Stimulated activated CD8-positive, alpha-beta memory T cell treated with anti-CD3 and anti-CD28 coated beads, Interleukin-2, amount 100 ng/mL, for 48 hours (primary cell): ENCODE data around the gene PHAF1.

Source experiments
- DNase-seq, 2 donors: peaks; one replicate each; pipeline ENCODE4 v3.0.0-alpha.2; 2020; ENCODE audit warnings: low read depth in 2 of 2

PHAF1 gene

DNA sequence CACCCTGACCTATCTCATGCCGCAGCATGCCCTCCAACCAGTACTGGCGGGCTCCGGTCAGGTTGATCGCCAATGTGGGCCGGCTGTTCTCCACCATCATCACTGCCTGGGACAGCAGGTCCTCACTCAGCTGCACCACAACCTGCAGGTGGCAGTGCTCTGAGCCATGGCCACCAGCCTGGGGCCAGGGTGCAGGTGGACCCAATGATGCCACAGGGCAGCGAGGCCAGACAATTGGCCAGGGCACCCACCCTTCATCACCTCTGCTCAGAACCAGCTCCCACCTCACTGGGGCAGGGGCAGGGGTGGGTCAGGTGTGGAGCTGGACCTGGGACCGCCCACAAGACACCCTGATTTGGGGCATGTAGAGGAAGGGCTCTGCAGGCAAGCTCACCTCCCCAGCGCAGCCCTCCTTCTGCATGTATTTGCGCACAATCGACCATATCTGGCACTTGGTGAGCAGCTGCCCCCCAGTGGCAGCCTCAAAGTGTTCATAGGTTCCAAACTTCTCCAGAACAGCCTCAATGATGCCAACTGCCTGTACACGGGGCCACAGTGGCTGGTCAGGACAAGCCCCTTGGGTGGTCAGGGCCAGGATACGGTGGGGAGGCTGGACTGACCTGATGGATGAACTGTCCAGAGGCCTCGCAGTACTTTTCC lies 69.8 kb downstream of the PHAF1 start:
- no peak for DNase-seq

- no peak for DNase-seq
Observed at GRCh38 chr16:67180166-67180565, 70.4 kb downstream of the PHAF1 start.

DNA sequence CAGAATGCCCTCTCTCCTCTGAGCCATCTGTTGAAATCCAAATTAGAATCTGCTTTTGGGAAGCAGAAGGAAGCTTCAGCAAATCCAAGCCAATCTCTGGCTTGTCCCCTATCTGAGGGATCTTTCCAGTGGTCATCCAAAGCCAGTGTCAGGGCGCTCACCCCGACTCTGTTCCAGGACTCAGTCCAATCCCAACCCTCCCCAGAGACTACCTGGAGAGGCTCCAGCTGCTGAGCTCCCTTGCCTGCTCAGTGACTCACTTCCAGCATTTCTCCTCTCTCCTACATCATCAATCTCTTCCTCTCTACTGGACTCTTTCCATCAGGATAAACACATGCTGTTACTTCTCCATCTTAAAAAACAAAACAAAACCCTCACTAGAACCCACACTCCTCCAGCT lies 71.6 kb downstream of the PHAF1 start:
- DNase-seq: no peak

- DNase-seq: no peak
Observed at GRCh38 chr16:67182288-67182687, 72.5 kb downstream of the PHAF1 start.

GRCh38 chr16:67183284-67183626 lies 73.5 kb downstream of the PHAF1 start:
- DNase-seq: no peak

DNA sequence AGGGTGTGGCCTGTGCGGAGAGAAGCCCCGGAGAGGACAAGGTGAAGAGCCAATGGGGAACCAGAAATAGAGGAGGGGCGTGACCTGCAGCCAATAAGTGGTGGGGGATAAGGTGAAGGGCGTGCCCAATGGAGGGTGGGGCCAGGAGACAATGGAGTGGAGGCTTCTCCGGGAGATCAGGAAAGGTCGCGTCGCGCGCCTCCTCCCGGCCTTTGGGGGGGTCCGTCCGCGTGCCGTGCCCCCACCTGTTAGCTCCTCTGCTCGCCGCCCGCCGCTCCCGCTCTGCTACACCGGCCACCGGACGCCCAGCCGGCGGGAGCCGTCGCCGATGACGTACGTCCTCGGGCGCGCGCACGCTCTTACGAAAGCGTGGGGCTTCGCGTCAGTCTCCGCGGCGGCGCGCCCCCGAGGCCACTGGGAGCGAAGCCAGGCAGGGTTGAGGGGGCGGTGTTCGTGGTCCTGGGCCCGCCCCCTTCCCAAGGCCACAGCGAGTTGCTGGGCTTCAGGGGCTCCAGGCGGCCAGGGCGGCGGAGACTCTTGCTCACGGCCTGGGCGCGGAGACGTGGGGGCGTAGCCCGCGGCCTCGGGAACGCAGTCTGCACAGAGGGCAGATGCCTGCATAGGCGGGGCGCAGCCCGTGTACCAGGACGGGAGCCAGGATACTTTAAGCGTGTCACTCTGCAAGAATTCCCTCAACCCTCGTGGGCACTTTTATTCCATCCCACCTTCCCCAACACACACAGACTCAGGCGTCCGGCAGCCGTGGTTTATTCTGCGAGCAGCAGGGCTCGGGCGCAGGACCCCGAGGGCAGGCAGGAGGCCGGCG lies 74.1 kb downstream of the PHAF1 start, which contains the start of gene MATCAP1:
TSS of gene MATCAP1 (minus strand) at position 337 of the 826 bp plus-strand sequence. CDS start 3,353 bp downstream, outside the sequence.
- DNase-seq: peak; percentile 88 to 90

DNA sequence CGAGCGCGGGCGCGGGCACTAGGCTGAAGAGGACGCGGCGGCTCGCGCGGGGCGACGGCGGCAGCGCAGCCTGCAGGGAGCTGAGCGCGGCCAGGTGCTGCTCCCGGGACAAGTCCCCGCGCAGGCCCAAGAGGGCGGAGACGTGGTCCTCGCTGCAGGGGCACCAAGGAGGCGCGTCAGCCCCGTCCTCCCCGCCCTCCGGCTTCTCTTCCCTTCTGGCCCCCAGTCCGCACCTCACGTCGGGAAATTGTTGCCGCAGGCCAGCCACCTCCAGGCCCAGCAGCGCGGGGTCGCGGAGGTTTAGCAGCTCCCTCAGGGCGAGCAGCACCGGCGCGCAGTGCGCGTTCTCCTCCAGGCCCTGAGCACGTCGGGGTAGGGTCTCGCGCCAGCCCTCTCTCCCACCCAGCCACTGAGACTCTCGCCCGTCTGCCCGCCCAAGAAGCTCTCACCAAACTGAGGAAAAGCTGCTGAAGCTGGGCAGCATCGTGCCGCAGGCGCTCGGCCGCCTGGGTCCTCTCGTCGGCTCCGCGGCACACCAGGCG lies 74.8 kb downstream of the PHAF1 start:
- DNase-seq: no peak

GRCh38 chr16:67184995-67185650 lies 75.4 kb downstream of the PHAF1 start:
- peak; percentile 80 to 83 for DNase-seq

DNA sequence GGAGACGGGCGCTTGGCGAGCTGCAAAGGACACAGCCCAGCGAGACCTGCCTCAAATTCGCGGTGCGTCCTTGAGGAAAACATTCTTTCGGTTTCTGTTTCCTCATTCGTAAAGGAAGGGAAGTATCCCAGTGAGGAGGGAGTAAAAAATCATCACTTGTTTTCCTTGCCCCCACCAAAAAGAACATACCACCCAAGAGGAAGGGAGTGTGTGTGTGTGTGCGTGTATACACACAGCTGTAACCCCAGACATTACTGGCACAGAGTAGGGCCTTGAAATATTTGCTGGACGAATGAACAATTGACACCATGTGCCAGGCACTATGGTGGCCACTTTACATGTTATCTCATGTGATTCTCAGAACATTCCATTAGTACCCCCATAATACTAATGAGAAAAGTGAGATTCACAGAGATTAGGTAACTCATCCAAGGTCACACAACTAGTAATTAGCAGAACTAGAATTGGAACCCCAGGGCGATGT lies 76.0 kb downstream of the PHAF1 start:
- DNase-seq: no peak

GRCh38 chr16:67186550-67186950 lies 76.8 kb downstream of the PHAF1 start:
- DNase-seq: no peak

DNA sequence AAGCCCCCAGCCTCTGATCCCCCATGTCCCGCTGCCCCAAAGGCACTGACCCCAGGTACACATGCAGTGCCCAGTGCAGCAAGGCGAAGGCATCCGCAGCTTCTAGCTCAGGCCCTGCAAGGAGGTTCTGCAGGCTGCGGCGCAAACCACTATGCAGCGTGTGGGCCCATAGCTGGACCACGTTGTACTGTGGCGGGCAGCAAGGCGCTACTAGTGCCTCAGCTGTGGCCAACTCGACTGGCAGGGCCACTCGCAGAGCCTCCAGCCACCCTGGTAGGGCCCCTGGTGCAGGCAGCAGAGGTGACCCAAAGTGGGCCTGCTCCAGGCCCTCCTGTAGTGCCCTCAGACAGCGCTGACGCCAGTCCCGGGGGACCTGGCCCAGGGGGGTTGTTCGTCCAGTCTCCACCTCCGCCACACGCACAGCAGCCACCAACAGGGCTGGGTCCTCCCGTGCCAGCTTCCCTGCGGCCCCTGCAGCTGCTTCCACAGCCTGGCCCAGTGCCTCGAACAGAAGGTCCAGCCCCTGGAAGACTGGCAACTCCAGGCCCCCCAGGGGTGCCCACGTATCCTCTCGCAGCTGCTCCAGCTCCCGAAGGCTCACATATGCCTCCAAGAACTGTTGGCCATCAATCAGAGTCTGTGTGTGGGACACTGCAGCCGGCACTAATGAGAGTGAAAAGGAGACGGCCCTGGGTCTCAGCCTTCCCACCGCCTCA lies 77.6 kb downstream of the PHAF1 start:
- DNase-seq: no peak

DNA sequence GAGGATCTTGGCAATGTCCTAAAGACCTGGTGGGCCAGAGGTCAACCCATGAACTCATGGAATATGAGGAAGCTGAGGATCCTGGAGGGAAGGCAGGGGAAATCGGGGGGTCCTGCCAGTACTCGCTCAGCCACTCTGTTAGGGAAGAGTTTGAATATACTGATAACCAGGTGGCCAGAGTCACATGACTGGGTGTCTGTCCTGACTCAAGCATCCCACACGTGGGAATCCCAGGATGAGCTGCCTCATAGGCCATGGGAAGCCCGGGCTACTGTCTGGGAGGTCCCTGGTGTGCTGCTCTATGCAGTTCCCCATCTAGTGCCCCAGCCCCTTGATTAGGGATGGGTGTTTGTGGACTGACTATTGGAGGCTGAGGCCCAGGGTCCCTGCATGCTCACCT lies 78.6 kb downstream of the PHAF1 start:
- DNase-seq: no peak

- no peak for DNase-seq
Observed at GRCh38 chr16:67188798-67189197, 79.1 kb downstream of the PHAF1 start.

- no peak for DNase-seq
Observed at GRCh38 chr16:67190041-67190440, 80.3 kb downstream of the PHAF1 start, which contains the start of gene EXOC3L1. Gene EXOC3L1 (minus strand): TSS chr16:67190136. CDS start chr16:67189676, 460 bp downstream.

DNA sequence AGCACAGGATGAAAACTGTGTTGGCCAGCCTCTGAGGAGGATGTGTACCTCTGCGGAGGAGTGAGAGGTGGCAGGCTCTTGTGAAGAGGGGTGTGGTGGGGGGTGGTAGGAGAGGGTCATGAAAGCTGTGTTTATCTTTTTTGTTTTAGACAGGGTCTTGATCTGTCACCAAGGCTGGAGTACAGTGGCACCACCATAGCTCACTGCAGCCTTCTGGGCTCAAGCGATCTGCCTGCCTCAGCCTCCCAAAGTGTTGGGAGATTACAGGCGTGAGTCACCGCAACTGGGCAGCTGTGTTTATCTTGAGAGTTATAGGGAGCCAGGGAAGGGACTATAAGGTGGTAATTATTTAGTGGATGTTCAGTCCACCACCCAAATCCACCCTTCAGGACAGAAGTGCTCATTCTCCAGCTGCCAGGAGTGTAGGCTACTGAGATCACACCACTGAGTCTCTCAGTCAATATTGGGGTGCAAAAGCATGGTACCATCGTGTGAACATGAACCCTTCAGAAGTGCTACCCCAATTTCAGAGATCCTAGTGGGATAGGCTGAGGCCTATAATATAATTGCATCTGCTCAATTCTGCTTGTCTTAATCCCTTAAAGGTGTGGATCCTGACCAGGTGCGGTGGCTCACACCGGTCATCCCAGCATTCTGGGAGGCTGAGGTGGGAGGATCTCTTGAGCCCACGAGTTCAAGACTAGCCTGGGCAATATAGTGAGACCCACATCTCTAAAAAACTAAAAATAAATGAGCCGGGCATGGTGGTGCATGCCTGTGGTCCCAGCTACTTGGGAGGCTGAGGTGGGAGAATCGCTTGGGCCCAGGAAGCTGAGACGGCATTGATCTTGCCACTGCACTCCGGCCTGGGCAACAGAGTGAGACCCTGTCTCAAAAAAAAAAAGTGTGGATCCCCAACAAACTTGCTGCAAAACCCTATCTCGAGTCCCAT lies 81.0 kb downstream of the PHAF1 start:
- DNase-seq: no peak

- DNase-seq: no peak
Observed at GRCh38 chr16:67191411-67191994, 81.8 kb downstream of the PHAF1 start.

GRCh38 chr16:67191995-67192681 lies 82.4 kb downstream of the PHAF1 start, which contains the start of gene E2F4:
Gene E2F4 (plus strand): TSS chr16:67192155. CDS start chr16:67192228, 73 bp downstream.
- DNase-seq: peak; percentile 84 to 89

DNA sequence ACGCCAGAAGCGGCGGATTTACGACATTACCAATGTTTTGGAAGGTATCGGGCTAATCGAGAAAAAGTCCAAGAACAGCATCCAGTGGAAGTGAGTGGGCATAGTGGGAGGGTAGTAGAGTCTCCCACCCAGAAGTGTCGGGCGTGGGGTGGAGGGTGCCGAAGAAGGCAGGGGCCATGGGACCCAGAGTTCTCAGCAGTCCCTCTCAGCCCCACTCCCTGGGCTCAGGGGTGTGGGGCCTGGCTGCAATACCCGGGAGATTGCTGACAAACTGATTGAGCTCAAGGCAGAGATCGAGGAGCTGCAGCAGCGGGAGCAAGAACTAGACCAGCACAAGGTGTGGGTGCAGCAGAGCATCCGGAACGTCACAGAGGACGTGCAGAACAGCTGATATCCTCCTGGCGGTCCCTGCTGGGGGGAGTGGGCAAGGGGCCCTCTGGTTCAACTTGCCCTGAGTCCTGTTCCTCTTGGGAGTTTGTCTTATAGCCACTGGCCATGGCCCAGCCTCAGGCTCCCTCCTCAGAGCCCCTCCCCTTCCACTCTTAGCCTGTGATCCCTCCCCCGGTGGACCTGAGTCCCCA lies 83.1 kb downstream of the PHAF1 start:
- no peak for DNase-seq

GRCh38 chr16:67193536-67193935 lies 83.8 kb downstream of the PHAF1 start:
- no peak for DNase-seq
